OCI-LY3 (cell line): ENCODE data around the gene PAM.

Experiments used
- H2AFZ ChIP-seq: fragments of 200-600, 300-600 bp; shearing (Covaris generic); 2 replicates; pipeline ENCODE4 v1.6.0; 2014; ENCODE audit warnings: antibody characterized with exemption, low read depth, low read length
- H3K27ac ChIP-seq: fragments of 200-600, 300-600 bp; sonication (generic); 2 replicates; pipeline ENCODE4 v1.5.1; 2014; ENCODE audit warnings: mild to moderate bottlenecking, low read length, moderate library complexity, mixed read lengths
- H3K27me3 ChIP-seq: fragments of 200-600, 300-600 bp; sonication (generic); 2 replicates; pipeline ENCODE4 v1.6.1; 2014; ENCODE audit warnings: low read depth, low read length, mixed read lengths
- H3K36me3 ChIP-seq: fragments of 200-600, 300-600 bp; sonication (generic); replicated peaks from 2 replicates; pipeline ENCODE3; 2014; ENCODE audit warnings: low read depth, low read length, mixed read lengths
- H3K4me1 ChIP-seq: fragments of 300-600, 200-600 bp; sonication (generic); 2 replicates; pipeline ENCODE4 v1.6.1; 2014; ENCODE audit warnings: low read length, mixed read lengths
- H3K4me2 ChIP-seq: fragments of 200-600, 300-600 bp; sonication (generic); 2 replicates; pipeline ENCODE4 v1.6.1; 2014; ENCODE audit warnings: low read length, mixed read lengths
- H3K4me3 ChIP-seq: fragments of 300-600, 200-600 bp; sonication (generic); 2 replicates; pipeline ENCODE4 v1.5.1; 2014; ENCODE audit warnings: antibody characterized with exemption, mild to moderate bottlenecking, low read length, moderate library complexity
- H3K79me2 ChIP-seq: fragments of 300-600, 200-600 bp; shearing (Covaris generic); 2 replicates; pipeline ENCODE4 v1.6.1; 2014; ENCODE audit warnings: mild to moderate bottlenecking, low read length, mixed read lengths
- H3K9ac ChIP-seq: fragments of 300-600, 200-600 bp; shearing (Covaris generic); 2 replicates; pipeline ENCODE4 v1.6.0; 2014; ENCODE audit warnings: mild to moderate bottlenecking, low read length, moderate library complexity
- H3K9me3 ChIP-seq: fragments of 200-600, 300-600 bp; shearing (Covaris generic); 2 replicates; pipeline ENCODE4 v1.6.1; 2014; ENCODE audit warnings: low read length, mixed read lengths; ENCODE audit not compliant: insufficient read depth
- H4K20me1 ChIP-seq: fragments of 200-600, 300-600 bp; sonication (generic); 2 replicates; pipeline ENCODE4 v1.6.1; 2016; ENCODE audit warnings: low read length, mixed read lengths; ENCODE audit not compliant: insufficient read depth
- CTCF ChIP-seq: fragments of 200-600, 300-600 bp; sonication (generic); IDR thresholded peaks from 2 replicates; pipeline ENCODE4 v1.5.1; 2014; ENCODE audit warnings: antibody characterized with exemption, low read length, low read depth
- EZH2phosphoT487 ChIP-seq: fragments of 200-600 bp; shearing (Covaris generic); IDR thresholded peaks from 2 replicates; pipeline ENCODE4 v1.6.1; 2018; ENCODE audit warnings: antibody characterized with exemption, mixed run types, low read depth

The PAM gene

GRCh38 chr5:102930244-102930643 is 175.1 kb downstream of the PAM start:
- no peak overlapping the region for H3K9ac ChIP-seq
- no peaks in the 10 kb centered on the region for H4K20me1 ChIP-seq
- no peak overlapping the region for H3K4me3 ChIP-seq
- TF ChIP-seq CTCF: no peak
- no peak for TF ChIP-seq EZH2phosphoT487
- peaks cover 5% of the 10 kb centered on the region; the same call in 1 of the 2 replicates for H3K4me1 ChIP-seq
- no peaks in the 10 kb centered on the region for H3K79me2 ChIP-seq
- H3K9me3 ChIP-seq: no peaks in the 10 kb centered on the region
- H3K36me3 ChIP-seq: no peaks in the 10 kb centered on the region
- H3K27ac ChIP-seq: no peak overlapping the region
- no peak overlapping the region for H2AFZ ChIP-seq
- no peak overlapping the region for H3K4me2 ChIP-seq
- no peaks in the 10 kb centered on the region for H3K27me3 ChIP-seq

- Histone ChIP-seq H3K4me2 (no peak overlapping the region), H2AFZ (no peak overlapping the region), H4K20me1 (no peaks in the 10 kb centered on the region), H3K27me3 (no peaks in the 10 kb centered on the region), H3K4me1 (peaks cover 5% of the 10 kb centered on the region; the same call in 1 of the 2 replicates), H3K9me3 (no peaks in the 10 kb centered on the region), H3K4me3 (no peak overlapping the region), H3K27ac (no peak overlapping the region), H3K9ac (no peak overlapping the region), H3K36me3 (no peaks in the 10 kb centered on the region), H3K79me2 (no peaks in the 10 kb centered on the region)
- TF ChIP-seq EZH2phosphoT487 (no peak), CTCF (no peak)
Measured at GRCh38 chr5:102931085-102931725, 176.1 kb downstream of the PAM start.

GRCh38 chr5:102932781-102933180 is 177.7 kb downstream of the PAM start:
- H3K79me2 ChIP-seq: no peaks in the 10 kb centered on the region
- no peaks in the 10 kb centered on the region for H3K9me3 ChIP-seq
- no peaks in the 10 kb centered on the region for H3K36me3 ChIP-seq
- no peaks in the 10 kb centered on the region for H4K20me1 ChIP-seq
- H3K4me1 ChIP-seq: peaks cover 5% of the 10 kb centered on the region; the same call in 1 of the 2 replicates
- H3K27me3 ChIP-seq: no peaks in the 10 kb centered on the region
- H2AFZ ChIP-seq: no peak overlapping the region
- H3K9ac ChIP-seq: no peak overlapping the region
- TF ChIP-seq CTCF: no peak
- TF ChIP-seq EZH2phosphoT487: no peak
- H3K27ac ChIP-seq: no peak overlapping the region
- no peak overlapping the region for H3K4me3 ChIP-seq
- no peak overlapping the region for H3K4me2 ChIP-seq

- H3K4me1 ChIP-seq: peaks cover 5% of the 10 kb centered on the region; the same call in 1 of the 2 replicates
- TF ChIP-seq CTCF (no peak), EZH2phosphoT487 (no peak)
- H3K27ac ChIP-seq: no peak overlapping the region
- H3K79me2 ChIP-seq: no peaks in the 10 kb centered on the region
- H3K36me3 ChIP-seq: no peaks in the 10 kb centered on the region
- no peak overlapping the region for H3K4me2 ChIP-seq
- H3K4me3 ChIP-seq: no peak overlapping the region
- H2AFZ ChIP-seq: no peak overlapping the region
- H3K27me3 ChIP-seq: no peaks in the 10 kb centered on the region
- H3K9ac ChIP-seq: no peak overlapping the region
- no peaks in the 10 kb centered on the region for H4K20me1 ChIP-seq
- no peaks in the 10 kb centered on the region for H3K9me3 ChIP-seq
Measured at GRCh38 chr5:102933316-102933715, 178.2 kb downstream of the PAM start.
